Cardiac fibroblast (primary cell): ENCODE measurements around the gene MIF.
"Not testable (repeated sequence)": the region's sequence is repeated elsewhere in the genome, so short reads cannot be mapped to it uniquely, and the experiment has no call there.

Source experiments
- DNase-seq, 2 donors: peaks; one replicate each; pipeline versions ENCODE4 v3.0.0 to v3.0.0-alpha.2; 2010; ENCODE audit warnings: low read depth in 2 of 2
- H3K4me3 ChIP-seq, 2 donors: replicated peaks in 1 of 2; 1 replicate in 1 of 2; 2 replicates in 1 of 2; pipeline ENCODE4 v1.5.1; 2011; ENCODE audit warnings: low read depth in 2 of 2, low read length in 2 of 2, mild to moderate bottlenecking in 2 of 2, moderate library complexity in 1 of 2
- TF ChIP-seq, protein P1 (sequence below): IDR thresholded peaks from one replicate; pipeline ENCODE4 v1.5.1; 2011; ENCODE audit warnings: low read depth, mild to moderate bottlenecking, low read length, inconsistent platforms

The MIF gene

DNA sequence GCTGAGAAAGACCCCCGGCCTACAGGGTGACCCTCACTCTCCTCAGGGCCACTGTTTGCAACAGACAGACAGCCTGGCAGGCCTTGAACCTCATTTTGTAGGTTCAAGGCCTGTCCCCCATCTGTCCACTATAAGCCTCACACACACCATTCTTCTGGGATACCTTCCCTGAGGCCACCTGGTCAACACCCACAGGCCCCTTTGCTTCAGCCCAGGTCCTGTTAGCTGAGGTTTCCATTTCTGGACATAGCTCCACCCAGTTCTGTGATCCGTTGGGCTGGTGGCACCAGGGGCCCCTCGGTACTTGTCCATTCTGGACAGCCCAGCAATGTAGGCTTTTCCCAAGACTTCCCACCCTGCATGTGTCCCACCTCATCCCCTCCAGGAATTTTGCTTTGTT lies 3.1 kb downstream of the MIF start:
- no peak for DNase-seq
- H3K4me3 ChIP-seq: no peak overlapping the region
- TF ChIP-seq, protein P1, sequence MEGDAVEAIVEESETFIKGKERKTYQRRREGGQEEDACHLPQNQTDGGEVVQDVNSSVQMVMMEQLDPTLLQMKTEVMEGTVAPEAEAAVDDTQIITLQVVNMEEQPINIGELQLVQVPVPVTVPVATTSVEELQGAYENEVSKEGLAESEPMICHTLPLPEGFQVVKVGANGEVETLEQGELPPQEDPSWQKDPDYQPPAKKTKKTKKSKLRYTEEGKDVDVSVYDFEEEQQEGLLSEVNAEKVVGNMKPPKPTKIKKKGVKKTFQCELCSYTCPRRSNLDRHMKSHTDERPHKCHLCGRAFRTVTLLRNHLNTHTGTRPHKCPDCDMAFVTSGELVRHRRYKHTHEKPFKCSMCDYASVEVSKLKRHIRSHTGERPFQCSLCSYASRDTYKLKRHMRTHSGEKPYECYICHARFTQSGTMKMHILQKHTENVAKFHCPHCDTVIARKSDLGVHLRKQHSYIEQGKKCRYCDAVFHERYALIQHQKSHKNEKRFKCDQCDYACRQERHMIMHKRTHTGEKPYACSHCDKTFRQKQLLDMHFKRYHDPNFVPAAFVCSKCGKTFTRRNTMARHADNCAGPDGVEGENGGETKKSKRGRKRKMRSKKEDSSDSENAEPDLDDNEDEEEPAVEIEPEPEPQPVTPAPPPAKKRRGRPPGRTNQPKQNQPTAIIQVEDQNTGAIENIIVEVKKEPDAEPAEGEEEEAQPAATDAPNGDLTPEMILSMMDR: no peak

DNA sequence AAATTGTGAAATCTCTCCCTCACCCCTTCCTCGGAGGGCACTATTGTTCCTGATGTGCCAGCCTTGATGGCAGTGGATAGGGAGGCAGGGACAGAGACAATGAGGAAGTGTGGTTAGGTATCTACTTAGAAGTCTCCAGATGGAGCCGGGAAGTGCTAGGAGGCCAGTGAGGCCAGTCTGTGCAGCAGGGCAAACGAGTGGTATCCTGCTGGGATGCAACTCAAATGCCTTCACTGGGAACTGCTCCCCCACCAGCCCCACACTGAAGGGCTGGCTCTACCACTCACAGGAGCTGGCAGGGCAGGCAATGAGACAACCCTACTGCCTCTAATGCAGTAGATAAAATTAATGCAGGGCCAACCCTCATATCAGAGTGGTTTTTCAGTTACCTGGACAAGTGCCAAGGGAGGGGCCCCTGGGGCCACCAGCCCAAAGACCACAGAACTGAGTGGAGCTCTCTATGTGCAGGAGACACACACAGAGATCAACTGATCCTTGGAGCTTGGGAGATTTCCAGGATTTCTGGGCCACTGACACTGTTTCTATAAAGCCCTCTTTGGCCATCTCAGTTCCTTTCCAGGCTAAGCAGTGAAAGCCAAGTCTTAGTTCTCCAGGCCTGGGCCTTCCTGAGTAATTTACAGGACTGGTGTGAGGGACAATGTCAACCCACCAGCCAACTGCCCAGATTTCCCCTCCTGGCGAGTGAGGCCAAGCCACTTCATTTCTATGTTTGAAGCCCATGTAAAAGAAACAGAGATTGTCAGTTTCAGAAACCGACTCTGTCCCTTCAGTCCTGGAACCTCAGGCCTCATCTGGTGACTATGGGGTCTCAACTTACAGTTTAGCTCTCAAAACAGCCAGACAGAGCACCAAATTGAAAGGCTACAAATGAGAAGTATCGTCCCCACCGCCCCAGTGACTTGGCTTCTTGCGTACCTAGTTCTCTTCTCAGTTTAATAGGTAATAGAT lies 4.1 kb downstream of the MIF start:
- DNase-seq: no peak
- TF ChIP-seq, protein P1: no peak
- no peak overlapping the region for H3K4me3 ChIP-seq

DNA sequence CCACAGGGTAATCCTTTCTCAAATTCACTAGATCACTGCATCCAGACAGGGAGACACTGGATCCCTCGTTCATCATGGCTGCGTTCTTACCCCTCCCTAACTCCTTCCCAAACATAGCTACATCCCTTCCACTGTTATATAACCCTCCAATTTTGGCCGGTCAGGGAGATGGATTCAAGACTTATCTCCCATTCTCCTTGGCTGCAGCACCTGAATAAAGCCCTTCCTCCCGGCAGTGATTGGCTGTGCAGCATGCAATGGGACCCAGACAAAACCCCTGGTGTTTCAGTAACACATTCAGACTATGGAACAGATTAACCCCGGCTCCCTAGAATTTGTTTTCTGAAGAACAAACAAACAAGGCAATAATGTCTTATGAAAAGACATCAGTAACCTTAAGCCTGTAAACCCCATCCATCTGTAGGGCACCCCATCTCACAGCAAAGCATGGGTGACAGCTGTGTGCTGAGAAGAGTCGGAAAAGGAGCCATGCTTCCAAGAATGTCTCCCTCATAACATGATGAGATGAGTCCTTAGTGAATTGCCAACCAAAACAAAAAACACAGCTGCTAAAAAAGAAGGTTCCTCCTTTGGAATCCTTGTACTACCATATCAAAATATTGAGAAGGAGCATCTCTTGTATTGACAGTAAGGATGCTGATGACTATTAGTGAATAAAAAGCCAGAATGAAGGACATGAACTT lies 5.0 kb downstream of the MIF start:
- H3K4me3 ChIP-seq: no peak overlapping the region
- no peak for DNase-seq
- TF ChIP-seq, protein P1: no peak

DNA sequence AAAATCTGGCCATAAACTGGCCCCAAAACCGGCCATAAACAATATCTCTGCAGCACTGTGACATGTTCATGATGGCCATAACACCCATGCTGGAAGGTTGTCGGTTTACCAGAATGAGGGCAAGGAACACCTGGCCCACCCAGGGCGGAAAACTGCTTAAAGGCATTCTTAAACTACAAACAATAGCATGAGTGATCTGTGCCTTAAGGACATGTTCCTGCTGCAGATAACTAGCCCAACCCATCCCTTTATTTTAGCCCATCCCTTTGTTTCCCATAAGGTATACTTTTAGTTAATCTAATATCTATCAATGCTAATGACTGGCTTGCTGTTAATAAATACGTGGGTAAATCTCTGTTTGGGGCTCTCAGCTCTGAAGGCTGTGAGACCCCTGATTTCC lies 6.0 kb downstream of the MIF start:
- not testable (repeated sequence) for H3K4me3 ChIP-seq, DNase-seq

DNA sequence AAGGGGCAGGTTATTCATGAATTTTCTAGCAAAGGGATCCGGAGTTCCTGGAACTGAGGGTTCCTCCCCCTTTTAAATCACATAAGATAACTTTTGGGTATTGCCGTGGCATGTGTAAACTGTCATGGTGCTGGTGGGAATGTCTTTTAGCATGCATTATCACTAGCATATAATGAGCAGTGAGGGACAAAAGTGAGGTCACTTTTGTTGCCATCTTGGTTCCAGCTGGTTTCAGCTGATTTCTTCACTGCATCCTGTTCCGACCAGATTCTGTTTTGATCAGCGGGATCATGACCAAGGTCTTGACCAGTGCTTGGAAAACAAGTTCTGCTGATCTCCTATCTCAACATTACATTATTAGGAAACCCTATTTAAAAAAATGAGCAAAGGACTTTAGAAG lies 7.4 kb downstream of the MIF start:
- no peak overlapping the region for H3K4me3 ChIP-seq
- DNase-seq: no peak
- TF ChIP-seq, protein P1: no peak

DNA sequence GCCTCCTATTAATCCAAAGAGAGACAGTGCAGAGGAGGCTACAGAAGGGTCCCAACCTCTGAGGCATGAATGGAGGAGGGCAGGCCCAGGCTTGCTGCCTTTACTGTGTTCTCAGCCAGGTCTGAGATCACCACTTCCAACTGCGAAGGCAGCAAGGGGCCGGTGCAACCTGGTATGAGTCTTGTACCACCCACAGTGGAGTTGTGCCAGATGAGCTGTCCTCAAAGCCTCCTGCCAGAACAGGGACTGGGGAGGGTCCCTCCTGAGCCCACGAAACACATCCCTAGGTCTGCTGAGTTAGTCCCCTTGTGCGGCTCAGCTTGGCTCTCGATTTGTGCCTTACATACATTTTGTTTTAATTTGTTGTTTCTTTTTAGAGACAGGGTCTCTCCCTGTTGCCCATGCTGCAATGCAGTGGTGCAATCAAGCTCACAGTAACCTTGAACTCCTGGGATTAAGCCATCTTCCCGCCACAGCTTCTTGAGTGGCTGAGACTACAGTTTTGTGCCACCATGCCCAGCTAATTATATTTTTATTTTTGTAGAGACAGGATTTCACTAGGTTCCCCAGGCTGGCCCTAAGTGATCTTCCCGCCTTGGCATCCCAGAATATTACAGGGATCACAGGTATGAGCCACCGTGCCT lies 9.3 kb downstream of the MIF start:
- DNase-seq: no peak
- no peak overlapping the region for H3K4me3 ChIP-seq
- TF ChIP-seq, protein P1: no peak
